Kasumi-1 (cell line): ENCODE data around the gene KRTAP3-3.

Experiments
- DNase-seq, 2 experiments: peaks; one replicate each; lab custom pipeline; 2025; lab: John Stamatoyannopoulos, UW

Gene KRTAP3-3

GRCh38 chr17:40958086-40958953 lies 35.6 kb downstream of the KRTAP3-3 start:
- DNase-seq = no peak

DNA sequence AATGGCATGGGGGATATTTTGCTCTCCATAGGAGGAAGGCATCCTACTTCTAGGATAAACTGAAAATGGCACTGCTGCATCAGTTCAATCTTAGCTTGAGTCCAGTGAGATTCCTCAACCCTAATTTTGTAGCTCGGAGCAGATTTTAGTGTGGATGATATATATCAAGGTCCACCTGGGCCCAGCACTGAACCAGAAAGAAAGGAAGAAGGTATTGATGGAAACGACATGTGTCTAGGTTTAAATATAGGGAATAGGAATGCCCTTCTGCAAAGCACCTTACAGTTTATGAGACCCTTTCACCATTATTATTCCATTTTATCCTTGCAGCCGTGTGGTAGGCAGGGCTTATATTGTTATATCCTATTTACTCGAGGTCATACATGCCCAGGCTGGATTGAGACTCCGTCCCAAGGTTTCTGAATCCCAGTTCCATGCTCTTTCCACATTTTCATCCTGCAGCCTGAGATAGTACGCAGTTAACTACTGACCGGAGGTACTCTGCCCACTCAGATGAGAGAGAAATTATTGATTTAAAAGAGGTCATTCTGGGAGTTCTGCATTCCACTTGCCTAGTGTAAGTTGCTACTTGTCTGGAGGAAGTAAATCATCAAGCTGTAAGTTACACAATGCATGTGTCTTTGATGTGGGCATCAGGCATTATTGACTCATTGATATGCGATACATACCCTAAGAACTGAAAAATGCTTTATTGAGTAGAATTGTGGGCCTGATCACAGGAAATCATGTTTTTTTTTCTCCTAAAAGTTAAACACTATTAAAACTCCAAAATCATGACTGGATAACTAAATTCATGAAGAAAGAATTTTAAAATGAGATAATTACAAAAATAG lies 37.3 kb downstream of the KRTAP3-3 start:
- DNase-seq = no peak

GRCh38 chr17:40953881-40954280 lies 40.1 kb downstream of the KRTAP3-3 start:
- no peak for DNase-seq

DNA sequence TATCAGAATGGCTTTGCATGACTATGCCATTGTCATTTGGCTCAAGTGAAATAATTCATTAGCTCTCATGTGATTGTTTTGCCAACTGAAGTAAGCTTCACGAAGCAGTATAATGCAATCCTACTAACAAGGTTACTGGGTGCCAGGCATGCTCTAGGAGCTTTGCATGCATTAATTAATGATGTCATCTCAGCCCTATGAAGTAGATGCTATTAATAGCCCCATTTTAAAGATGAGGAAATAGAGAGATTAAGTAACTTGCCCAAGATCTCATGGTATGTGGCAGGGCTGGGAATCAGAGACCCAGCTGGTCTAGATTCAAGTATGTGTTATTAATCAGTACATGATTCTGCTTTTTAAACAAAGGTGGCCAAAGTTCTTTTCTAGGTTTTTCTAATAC lies 41.3 kb downstream of the KRTAP3-3 start:
- DNase-seq = no peak

DNA sequence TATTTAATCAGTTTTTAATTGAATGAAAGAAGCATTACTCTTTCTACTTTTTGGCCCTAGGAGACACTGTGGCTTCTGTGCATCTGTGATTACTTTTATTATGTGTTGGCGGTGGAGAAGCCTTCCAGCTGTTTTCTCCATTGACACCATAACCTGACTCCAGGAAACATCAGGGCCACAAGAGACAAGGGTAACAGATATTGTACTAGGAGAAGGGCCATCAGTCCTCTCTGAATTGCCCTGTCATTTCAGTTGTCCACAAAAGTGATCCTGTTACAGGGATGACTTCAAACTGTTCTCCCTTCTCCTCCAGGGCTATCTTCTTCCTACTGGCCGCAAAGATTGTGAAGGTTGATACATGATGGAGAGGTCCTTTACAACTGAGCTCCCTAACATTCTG lies 41.8 kb downstream of the KRTAP3-3 start:
- DNase-seq = no peak

GRCh38 chr17:40951011-40951622 lies 42.8 kb downstream of the KRTAP3-3 start:
- no peak for DNase-seq

DNA sequence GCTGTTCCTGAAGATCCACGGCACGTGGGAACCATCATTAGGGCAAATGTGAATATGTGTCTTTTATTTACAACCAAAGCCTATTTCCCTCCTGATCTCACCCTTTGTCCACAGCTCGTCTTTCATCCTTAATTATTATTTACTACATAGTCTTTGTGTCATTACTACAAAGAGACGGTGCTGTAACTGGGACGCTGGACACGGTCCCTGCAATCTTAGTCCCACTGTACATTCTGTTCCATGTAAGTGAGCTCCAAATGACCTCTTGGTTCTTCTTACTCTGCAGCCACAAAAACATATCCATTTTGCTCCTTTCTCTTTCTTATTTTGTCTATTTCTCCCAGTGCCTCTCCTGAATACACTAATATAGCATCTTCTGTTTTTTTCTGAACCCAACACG lies 43.8 kb downstream of the KRTAP3-3 start:
- DNase-seq = no peak

DNA sequence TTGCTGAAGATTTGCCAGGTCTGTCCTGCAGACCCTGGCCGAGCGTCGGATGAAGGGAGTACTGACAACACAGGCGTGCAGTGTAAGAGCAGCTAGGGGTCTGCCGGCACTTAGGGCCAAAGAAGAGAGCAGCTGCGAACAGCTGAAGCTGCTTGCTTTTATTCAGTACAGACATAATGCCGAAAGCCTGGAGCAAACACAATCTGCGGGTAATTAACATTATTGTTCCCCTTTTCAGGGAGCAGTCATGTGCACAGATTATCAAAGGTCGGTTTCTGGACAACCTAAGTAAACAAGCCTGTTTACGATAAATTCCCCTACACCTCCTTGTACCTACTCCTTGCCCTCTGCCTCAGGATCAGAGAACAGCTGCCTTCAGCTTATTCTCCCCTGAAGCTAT lies 44.5 kb downstream of the KRTAP3-3 start:
- no peak for DNase-seq

GRCh38 chr17:40947929-40948328 lies 46.0 kb downstream of the KRTAP3-3 start:
- DNase-seq = no peak

GRCh38 chr17:40945414-40945813 lies 48.5 kb downstream of the KRTAP3-3 start:
- no peak for DNase-seq

DNA sequence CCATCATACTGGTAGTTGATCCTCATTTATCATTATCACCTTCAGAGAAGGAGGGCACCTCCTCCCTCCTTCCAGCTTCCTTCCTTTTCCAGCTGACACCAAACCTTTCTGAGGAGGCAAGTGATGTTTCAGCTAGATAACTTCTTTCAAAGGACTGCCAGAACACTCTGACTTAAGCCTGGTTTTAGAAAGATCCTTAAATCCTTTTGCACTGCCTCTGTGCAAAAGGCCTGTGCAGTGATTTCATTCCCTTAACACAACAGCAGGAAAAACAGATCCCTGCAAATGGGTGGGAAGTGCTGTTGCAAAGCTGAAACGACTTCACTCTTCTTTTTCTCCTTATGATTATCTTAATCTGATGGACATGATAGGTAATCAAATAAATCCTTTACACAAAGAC lies 49.4 kb downstream of the KRTAP3-3 start:
- no peak for DNase-seq
